ENCODE results near the gene ARHGEF28.

- TF ChIP-seq ZNF274 (IDR thresholded peaks at IDR 0.05; ENCODE audit: low read depth, low read length), result no peak
- TF ChIP-seq YY1 (IDR thresholded peaks at IDR 0.05; ENCODE audit: insufficient read depth, insufficient read length), result no peak
- no peak for TF ChIP-seq SUZ12 (IDR thresholded peaks at IDR 0.05; ENCODE audit: extremely low read depth, insufficient read depth, insufficient read length)
Observed at GRCh38 chr5:73745836-73746235, 119.8 kb downstream of the ARHGEF28 start.
